ENCODE measurements around the gene GBE1. TPM values are rescaled to one million over a fixed set of nuclear protein-coding genes. Genes with fewer than 3 reads are reported as not detected.

Gene GBE1
- total RNA-seq, 1 donor from 2014 or later: 14.7 TPM

DNA sequence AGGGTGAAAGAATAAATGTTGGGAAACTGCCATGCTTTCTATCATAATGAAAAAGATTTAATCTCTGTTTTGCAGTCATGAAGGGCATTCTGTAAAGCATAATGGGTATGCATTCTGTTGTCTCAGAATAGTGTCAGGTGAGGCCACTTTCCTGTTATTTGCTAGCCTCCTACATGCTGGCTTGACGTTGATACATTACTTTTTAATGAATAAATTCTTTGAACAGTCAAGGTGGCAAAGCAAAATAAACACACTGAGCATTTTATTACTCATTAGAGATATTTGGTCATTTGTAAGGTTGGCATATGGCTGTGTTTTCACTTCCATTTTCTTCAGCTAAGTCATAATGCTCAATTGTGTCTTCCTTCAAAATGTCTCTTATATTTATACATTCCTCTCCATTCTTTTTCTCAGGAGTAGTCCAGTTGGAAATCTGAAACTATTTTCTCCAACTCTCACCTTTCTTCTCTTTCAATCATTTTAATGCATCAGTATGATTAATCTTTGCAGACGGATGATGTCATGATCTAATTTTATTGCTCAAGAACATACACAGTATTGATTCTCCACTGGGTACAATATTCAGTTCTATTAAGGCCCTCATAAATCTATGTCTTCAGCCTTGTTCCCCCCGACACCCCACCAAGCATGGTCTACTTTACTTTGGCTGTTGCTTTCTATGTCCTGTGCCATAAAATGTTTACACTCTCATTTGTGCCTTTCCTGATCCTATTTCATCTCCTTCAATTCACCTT lies 290.7 kb downstream of the GBE1 start:
- Mint-ChIP-seq H3K4me1 (ENCODE audit: unreplicated experiment) (no peaks in the 10 kb centered on the region), H3K27ac (no peak overlapping the region)
- DNase-seq (ENCODE audit: extremely low spot score, unreplicated experiment): no peak

DNA sequence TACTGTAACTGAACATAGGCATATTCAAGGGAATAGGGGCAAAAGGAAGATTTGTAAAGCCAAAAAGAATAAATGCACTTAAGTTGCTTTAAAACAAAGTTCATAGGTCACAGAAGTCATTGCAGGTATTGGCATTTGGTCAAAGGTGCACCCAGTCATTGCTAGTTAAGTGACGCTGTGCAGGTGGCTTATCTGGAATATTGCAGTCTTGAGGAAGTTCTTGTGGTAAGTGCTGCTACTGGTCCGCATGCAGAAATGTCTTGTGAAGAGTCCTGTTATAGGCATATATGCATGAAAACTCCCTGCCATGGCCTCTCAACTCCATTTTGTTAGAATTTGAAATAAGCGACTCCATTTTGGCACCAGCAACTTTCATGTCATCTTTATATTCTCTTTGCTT lies 293.1 kb downstream of the GBE1 start:
- Mint-ChIP-seq H3K27me3 (no peaks in the 10 kb centered on the region), H3K4me3 (no peak overlapping the region), H3K36me3 (no peaks in the 10 kb centered on the region), H3K9me3 (no peaks in the 10 kb centered on the region), H3K4me1 (ENCODE audit: unreplicated experiment) (peaks cover 5% of the 10 kb centered on the region), H3K27ac (no peak overlapping the region)
- TF ChIP-seq, protein P1, sequence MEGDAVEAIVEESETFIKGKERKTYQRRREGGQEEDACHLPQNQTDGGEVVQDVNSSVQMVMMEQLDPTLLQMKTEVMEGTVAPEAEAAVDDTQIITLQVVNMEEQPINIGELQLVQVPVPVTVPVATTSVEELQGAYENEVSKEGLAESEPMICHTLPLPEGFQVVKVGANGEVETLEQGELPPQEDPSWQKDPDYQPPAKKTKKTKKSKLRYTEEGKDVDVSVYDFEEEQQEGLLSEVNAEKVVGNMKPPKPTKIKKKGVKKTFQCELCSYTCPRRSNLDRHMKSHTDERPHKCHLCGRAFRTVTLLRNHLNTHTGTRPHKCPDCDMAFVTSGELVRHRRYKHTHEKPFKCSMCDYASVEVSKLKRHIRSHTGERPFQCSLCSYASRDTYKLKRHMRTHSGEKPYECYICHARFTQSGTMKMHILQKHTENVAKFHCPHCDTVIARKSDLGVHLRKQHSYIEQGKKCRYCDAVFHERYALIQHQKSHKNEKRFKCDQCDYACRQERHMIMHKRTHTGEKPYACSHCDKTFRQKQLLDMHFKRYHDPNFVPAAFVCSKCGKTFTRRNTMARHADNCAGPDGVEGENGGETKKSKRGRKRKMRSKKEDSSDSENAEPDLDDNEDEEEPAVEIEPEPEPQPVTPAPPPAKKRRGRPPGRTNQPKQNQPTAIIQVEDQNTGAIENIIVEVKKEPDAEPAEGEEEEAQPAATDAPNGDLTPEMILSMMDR (conservative IDR thresholded peaks at IDR 0.05): no peak
- DNase-seq (ENCODE audit: extremely low spot score, unreplicated experiment): no peak

More for the DNA sequence above, 290.7 kb downstream of the GBE1 start:
- Mint-ChIP-seq H3K4me3 (no peak overlapping the region), H3K27me3 (no peaks in the 10 kb centered on the region), H3K9me3 (no peaks in the 10 kb centered on the region), H3K36me3 (no peaks in the 10 kb centered on the region)
- TF ChIP-seq, protein P1 (conservative IDR thresholded peaks at IDR 0.05): no peak

DNA sequence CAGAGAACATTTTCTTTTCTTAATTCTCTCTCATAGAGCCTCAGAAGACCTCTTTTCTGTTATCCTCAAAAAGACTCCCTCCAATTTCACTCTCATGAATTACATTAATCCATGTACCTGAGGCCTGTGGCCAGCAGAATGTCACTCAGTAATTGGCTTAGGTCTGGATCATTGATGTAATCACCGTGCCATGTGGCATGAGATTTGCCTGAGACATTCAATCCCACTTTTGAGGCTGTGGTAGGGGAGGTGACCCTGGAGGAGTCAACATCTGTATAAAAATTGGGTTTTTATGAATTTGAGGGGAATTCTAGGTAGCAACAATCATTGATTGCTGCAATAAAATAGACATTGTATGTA lies 295.3 kb downstream of the GBE1 start:
- TF ChIP-seq, protein P1 (conservative IDR thresholded peaks at IDR 0.05): no peak
- no peak overlapping the region for H3K4me3 Mint-ChIP-seq
- H3K27me3 Mint-ChIP-seq: no peaks in the 10 kb centered on the region
- no peak for DNase-seq (ENCODE audit: extremely low spot score, unreplicated experiment)
- H3K9me3 Mint-ChIP-seq: no peaks in the 10 kb centered on the region
- no peak overlapping the region for H3K27ac Mint-ChIP-seq
- no peaks in the 10 kb centered on the region for H3K36me3 Mint-ChIP-seq
- H3K4me1 Mint-ChIP-seq (ENCODE audit: unreplicated experiment): peaks cover 5% of the 10 kb centered on the region

DNA sequence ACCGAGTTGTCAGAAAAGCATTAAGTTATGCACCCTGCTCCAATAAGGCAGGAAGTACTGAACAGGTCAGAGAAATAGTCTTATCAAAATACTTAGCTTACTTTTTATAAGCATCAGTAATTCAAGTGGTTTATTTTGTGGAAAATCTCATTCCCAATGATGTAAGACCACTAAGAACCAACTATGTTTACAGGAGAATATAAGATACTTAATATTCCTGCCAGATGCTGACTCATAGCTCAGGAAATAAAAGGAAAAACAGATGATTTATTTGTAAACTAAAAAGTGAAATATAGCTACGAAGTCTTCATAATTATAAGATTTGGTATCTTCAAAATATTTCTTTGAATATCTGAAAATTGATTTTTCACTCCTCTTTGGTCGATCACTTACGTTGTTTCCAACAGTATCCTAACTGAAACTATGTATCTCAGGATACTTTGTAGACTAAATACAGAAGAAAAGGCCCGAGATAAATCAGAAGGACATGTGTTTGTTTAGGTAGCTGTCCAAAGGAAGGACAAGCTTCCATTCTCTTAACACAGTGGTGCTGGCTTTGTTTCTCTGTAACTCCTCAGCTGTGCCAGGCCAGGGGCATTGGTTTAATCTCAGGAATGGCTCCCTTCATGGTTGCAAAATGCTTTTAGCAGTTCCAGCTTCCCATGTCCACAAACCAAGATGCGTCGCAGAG lies 295.8 kb downstream of the GBE1 start:
- no peak for DNase-seq (ENCODE audit: extremely low spot score, unreplicated experiment)
- Mint-ChIP-seq H3K4me3 (no peak overlapping the region), H3K4me1 (ENCODE audit: unreplicated experiment) (peaks cover 5% of the 10 kb centered on the region), H3K27me3 (no peaks in the 10 kb centered on the region), H3K9me3 (no peaks in the 10 kb centered on the region), H3K36me3 (no peaks in the 10 kb centered on the region), H3K27ac (no peak overlapping the region)
- TF ChIP-seq, protein P1 (conservative IDR thresholded peaks at IDR 0.05): no peak

DNA sequence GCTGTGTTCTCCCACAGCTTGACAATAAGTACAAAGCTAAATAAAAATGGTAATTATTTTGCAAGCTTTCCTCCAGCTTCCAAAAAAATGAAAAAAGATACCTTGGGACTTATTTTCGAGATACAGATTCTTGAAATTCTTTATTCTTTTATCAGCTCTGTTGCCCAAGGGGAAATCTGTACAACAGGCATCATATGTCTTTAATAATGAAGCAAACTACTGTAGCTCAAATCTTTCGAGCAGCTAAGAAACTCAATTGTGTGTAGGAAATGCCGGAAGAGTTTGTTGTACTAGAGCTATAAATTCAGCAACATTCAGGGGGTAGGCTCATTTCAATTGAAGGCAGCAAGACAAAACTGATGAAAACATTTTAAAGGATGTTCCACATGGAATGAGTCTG lies 297.7 kb downstream of the GBE1 start:
- H3K27ac Mint-ChIP-seq: no peak overlapping the region
- peaks cover 5% of the 10 kb centered on the region for H3K4me1 Mint-ChIP-seq (ENCODE audit: unreplicated experiment)
- H3K27me3 Mint-ChIP-seq: no peaks in the 10 kb centered on the region
- H3K36me3 Mint-ChIP-seq: no peaks in the 10 kb centered on the region
- no peaks in the 10 kb centered on the region for H3K9me3 Mint-ChIP-seq
- DNase-seq (ENCODE audit: extremely low spot score, unreplicated experiment): no peak
- H3K4me3 Mint-ChIP-seq: no peak overlapping the region
- TF ChIP-seq, protein P1 (conservative IDR thresholded peaks at IDR 0.05): no peak
